Measurements from ENCODE around the gene PAF1.

DNA sequence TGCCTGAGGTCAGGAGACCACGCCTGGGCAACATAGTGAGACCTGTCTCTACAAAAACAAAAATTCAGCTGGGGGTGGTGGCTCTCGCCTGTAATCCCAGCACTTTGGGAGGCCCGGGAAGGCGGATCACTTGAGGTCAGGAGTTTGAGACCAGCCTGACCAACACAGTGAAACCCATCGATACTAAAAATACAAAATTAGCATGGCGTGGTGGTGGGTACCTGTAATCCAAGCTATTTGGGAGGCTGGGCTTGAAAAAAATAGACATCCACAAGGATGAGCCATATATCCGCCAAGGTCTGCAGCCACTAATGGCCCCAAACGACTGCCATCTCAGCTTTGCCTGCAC is 41.7 kb upstream of the PAF1 start:
- TF ChIP-seq, protein P1, sequence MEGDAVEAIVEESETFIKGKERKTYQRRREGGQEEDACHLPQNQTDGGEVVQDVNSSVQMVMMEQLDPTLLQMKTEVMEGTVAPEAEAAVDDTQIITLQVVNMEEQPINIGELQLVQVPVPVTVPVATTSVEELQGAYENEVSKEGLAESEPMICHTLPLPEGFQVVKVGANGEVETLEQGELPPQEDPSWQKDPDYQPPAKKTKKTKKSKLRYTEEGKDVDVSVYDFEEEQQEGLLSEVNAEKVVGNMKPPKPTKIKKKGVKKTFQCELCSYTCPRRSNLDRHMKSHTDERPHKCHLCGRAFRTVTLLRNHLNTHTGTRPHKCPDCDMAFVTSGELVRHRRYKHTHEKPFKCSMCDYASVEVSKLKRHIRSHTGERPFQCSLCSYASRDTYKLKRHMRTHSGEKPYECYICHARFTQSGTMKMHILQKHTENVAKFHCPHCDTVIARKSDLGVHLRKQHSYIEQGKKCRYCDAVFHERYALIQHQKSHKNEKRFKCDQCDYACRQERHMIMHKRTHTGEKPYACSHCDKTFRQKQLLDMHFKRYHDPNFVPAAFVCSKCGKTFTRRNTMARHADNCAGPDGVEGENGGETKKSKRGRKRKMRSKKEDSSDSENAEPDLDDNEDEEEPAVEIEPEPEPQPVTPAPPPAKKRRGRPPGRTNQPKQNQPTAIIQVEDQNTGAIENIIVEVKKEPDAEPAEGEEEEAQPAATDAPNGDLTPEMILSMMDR (IDR thresholded peaks at IDR 0.05; ENCODE audit: low read depth, low read length, missing input control), result no peak
- TF ChIP-seq RAD21 (IDR thresholded peaks at IDR 0.05) (no peak), EGR1 (IDR thresholded peaks at IDR 0.05; ENCODE audit: low read depth in 2 of 2) (no peak), SP1 (IDR thresholded peaks at IDR 0.05) (no peak), TAF1 (conservative IDR thresholded peaks at IDR 0.05) (no peak)
- TF ChIP-seq, protein P2, sequence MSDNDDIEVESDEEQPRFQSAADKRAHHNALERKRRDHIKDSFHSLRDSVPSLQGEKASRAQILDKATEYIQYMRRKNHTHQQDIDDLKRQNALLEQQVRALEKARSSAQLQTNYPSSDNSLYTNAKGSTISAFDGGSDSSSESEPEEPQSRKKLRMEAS (IDR thresholded peaks at IDR 0.05), result no peak
- TF ChIP-seq, protein P3, sequence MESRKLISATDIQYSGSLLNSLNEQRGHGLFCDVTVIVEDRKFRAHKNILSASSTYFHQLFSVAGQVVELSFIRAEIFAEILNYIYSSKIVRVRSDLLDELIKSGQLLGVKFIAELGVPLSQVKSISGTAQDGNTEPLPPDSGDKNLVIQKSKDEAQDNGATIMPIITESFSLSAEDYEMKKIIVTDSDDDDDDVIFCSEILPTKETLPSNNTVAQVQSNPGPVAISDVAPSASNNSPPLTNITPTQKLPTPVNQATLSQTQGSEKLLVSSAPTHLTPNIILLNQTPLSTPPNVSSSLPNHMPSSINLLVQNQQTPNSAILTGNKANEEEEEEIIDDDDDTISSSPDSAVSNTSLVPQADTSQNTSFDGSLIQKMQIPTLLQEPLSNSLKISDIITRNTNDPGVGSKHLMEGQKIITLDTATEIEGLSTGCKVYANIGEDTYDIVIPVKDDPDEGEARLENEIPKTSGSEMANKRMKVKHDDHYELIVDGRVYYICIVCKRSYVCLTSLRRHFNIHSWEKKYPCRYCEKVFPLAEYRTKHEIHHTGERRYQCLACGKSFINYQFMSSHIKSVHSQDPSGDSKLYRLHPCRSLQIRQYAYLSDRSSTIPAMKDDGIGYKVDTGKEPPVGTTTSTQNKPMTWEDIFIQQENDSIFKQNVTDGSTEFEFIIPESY (IDR thresholded peaks at IDR 0.05), result no peak

All from liver (tissue), 3 donors.